ENCODE results near the gene C10orf143.

DNA sequence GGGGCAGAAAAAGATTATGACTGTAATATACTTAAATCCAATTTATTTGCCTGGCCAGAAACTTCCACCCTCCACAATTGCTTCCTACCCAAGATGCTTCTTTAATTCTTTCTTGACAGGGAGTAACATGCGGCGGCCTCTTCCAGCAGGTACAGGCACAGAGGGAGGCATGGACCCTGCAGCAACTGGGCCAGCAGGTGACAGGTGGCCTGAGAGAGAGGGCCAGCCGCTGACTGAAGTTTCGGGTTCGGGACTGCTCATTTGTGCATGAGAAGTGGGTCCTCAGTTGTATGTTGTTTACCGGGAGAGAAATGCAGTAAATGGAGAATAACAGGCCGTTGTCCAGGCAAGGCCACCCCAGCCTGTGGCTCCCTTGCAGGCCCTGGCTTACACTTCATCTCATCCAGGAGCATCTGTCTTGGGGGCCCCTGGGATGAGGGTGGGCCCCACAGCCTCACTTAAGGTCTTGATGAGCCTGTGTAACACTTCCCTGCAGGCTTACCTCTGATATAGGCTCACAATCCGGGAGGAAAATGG is 72.5 kb downstream of the C10orf143 start:
- no peak for TF ChIP-seq POLR2AphosphoS5 (IDR thresholded peaks at IDR 0.05; ENCODE audit: low read depth, low read length)
- no peak for TF ChIP-seq SPI1 (IDR thresholded peaks at IDR 0.05; ENCODE audit: low read depth, low read length)
- no peak for TF ChIP-seq TAF1 (IDR thresholded peaks at IDR 0.05; ENCODE audit: low read depth, low read length)
- no peak for TF ChIP-seq POLR2A (IDR thresholded peaks at IDR 0.05; ENCODE audit: low read depth, low read length)
- no peak for TF ChIP-seq POU2F2 (IDR thresholded peaks at IDR 0.05; ENCODE audit: low read depth, low read length)
- TF ChIP-seq PAX5 (IDR thresholded peaks at IDR 0.05; ENCODE audit: insufficient read depth, low read length, severe bottlenecking), result no peak
